ENCODE results near the gene ATXN2. TPM values are rescaled to one million over a fixed set of nuclear protein-coding genes. Genes with fewer than 3 reads are reported as not detected.
"Not testable (repeated sequence)": the region's sequence is repeated elsewhere in the genome, so short reads cannot be mapped to it uniquely, and the experiment has no call there.

The ATXN2 gene
- total RNA-seq, 4 donors from 2014 or later: 50.3 to 84.3 (median 64.3) TPM

GRCh38 chr12:111404362-111405148 is 194.6 kb downstream of the ATXN2 start:
- H3K4me1 ChIP-seq: peaks cover 0 to 56% (median 35%) of the 10 kb centered on the region in 4 donors
- no peaks in the 10 kb centered on the region for H3K9me3 ChIP-seq
- H3K27ac ChIP-seq: peak overlapping the region; percentile 71 to 95 (median 90)
- DNase-seq (ENCODE audit: low spot score in 2 of 2): no peak
- H3K27me3 ChIP-seq: no peaks in the 10 kb centered on the region
- H3K36me3 ChIP-seq: no peaks in the 10 kb centered on the region
- no peak for TF ChIP-seq CTCF (IDR thresholded peaks at IDR 0.05)
- TF ChIP-seq EP300 (IDR thresholded peaks at IDR 0.05): no peak
- no peak for TF ChIP-seq POLR2A (IDR thresholded peaks at IDR 0.05)
- 37 to 38% methylated on average over 21 of the region's 21 CpGs for WGBS, 2 donors
- H3K4me3 ChIP-seq: peak overlapping the region; percentile 55 to 98 (median 76)

- H3K36me3 ChIP-seq; H3K27me3 ChIP-seq; H3K4me3 ChIP-seq; H3K9me3 ChIP-seq; DNase-seq (ENCODE audit: low spot score in 2 of 2): not testable (repeated sequence)
- WGBS, 2 donors: 88 to 90% methylated on average over 9 of the region's 9 CpGs
- Histone ChIP-seq H3K4me1 (peaks cover 0 to 37% (median 18%) of the 10 kb centered on the region in 4 donors), H3K27ac (peak overlapping the region in 2 of 4 donors; percentile 89 to 90)
These were observed 196.7 kb downstream of the ATXN2 start for GRCh38 chr12:111402490-111402824.

Small RNAs within 50 kb of the gene (small RNA-seq; reads per million reads assigned to genes)
- not detected for gene RF00066

Other genes with a start within 250 kb of the ATXN2 start
- 10 to 100 TPM; 12.7 to 26.6 (median 18.3) TPM for gene PHETA1, start 230.2 kb downstream of the ATXN2 start, total RNA-seq
- 10 to 100 TPM; 21.4 to 79.8 (median 36.3) TPM for gene SH2B3, start 193.4 kb downstream of the ATXN2 start, total RNA-seq
- 10 to 100 TPM; 12.9 to 18.0 (median 17.2) TPM for gene BRAP, start 86.6 kb upstream of the ATXN2 start, total RNA-seq
- gene ACAD10, start 86.7 kb upstream of the ATXN2 start, total RNA-seq: 10 to 100 TPM; 20.3 to 41.4 (median 21.4) TPM
- 100 to 1,000 TPM in 2 of 4 donors, 10 to 100 TPM in 2; 70.2 to 120 (median 95.3) TPM for gene ALDH2, start 167.6 kb upstream of the ATXN2 start, total RNA-seq
- gene MAPKAPK5, start 242.9 kb upstream of the ATXN2 start, total RNA-seq: 10 to 100 TPM; 36.1 to 65.1 (median 44.7) TPM